OCI-LY1 (cell line): Measurements from ENCODE around the gene TNRC6A.
"Not testable (repeated sequence)": the region's sequence is repeated elsewhere in the genome, so short reads cannot be mapped to it uniquely, and the experiment has no call there.

Source experiments
- H2AFZ ChIP-seq: fragments of 200-600 bp; sonication (generic), shearing (Covaris generic); 2 replicates; pipeline ENCODE4 v1.6.0; 2014; ENCODE audit warnings: antibody characterized with exemption, mild to moderate bottlenecking, low read length
- H3F3A ChIP-seq: fragments of 200-600 bp; sonication (generic), shearing (Covaris generic); 2 replicates; pipeline ENCODE4 v1.6.0; 2014; ENCODE audit warnings: mild to moderate bottlenecking, antibody characterized with exemption, low read length, moderate library complexity; ENCODE audit not compliant: insufficient read depth
- H3K27ac ChIP-seq: fragments of 200-600 bp; sonication (generic); 2 replicates; pipeline ENCODE4 v1.5.1; 2014; ENCODE audit warnings: low read length, mixed run types, mild to moderate bottlenecking, low read depth; ENCODE audit not compliant: poor library complexity, severe bottlenecking
- H3K27me3 ChIP-seq: fragments of 200-600 bp; sonication (generic); 2 replicates; pipeline ENCODE4 v1.6.0; 2014; ENCODE audit warnings: antibody characterized with exemption, mild to moderate bottlenecking, low read length, moderate library complexity; ENCODE audit not compliant: insufficient read depth
- H3K36me3 ChIP-seq: fragments of 200-600 bp; sonication (generic); 2 replicates; pipeline ENCODE4 v1.6.1; 2014; ENCODE audit warnings: mild to moderate bottlenecking, antibody characterized with exemption, low read length, moderate library complexity, mixed read lengths; ENCODE audit not compliant: insufficient read depth
- H3K4me1 ChIP-seq: fragments of 200-600 bp; sonication (generic); 2 replicates; pipeline ENCODE4 v1.5.1; 2014; ENCODE audit warnings: mild to moderate bottlenecking, low read length, moderate library complexity; ENCODE audit not compliant: insufficient read depth, severe bottlenecking
- H3K4me2 ChIP-seq: fragments of 200-600 bp; sonication (generic), shearing (Covaris generic); 2 replicates; pipeline ENCODE4 v1.6.1; 2014; ENCODE audit warnings: low read length
- H3K4me3 ChIP-seq: fragments of 200-600 bp; sonication (generic); 2 replicates; pipeline ENCODE4 v1.5.1; 2014; ENCODE audit warnings: low read length, low read depth, mild to moderate bottlenecking, mixed read lengths; ENCODE audit not compliant: poor library complexity, severe bottlenecking
- H3K79me2 ChIP-seq: fragments of 200-600 bp; shearing (Covaris generic); 2 replicates; pipeline ENCODE4 v1.6.1; 2016; ENCODE audit warnings: mixed run types, low read length, mixed read lengths; ENCODE audit not compliant: insufficient read depth
- H3K9ac ChIP-seq: fragments of 200-600 bp; sonication (generic), shearing (Covaris generic); 2 replicates; pipeline ENCODE4 v1.6.1; 2014; ENCODE audit warnings: mild to moderate bottlenecking, low read length, mixed read lengths
- H3K9me2 ChIP-seq: fragments of 200-600 bp; sonication (generic), shearing (Covaris generic); 2 replicates; pipeline ENCODE4 v1.6.1; 2014; ENCODE audit warnings: low read depth, mild to moderate bottlenecking, low read length, mixed read lengths
- H3K9me3 ChIP-seq: fragments of 200-600 bp; shearing (Covaris generic); 2 replicates; pipeline ENCODE4 v1.6.1; 2014; ENCODE audit warnings: low read length, mixed read lengths
- H4K20me1 ChIP-seq: fragments of 200-600 bp; sonication (generic), shearing (Covaris generic); 2 replicates; pipeline ENCODE4 v1.6.0; 2016; ENCODE audit warnings: mild to moderate bottlenecking, low read length; ENCODE audit not compliant: insufficient read depth
- CTCF ChIP-seq: fragments of 200-600 bp; sonication (generic), shearing (Covaris generic); IDR thresholded peaks from 2 replicates; pipeline ENCODE4 v1.5.1; 2017; ENCODE audit warnings: mild to moderate bottlenecking, antibody characterized with exemption, low read length, moderate library complexity, mixed read lengths
- EZH2 ChIP-seq: fragments of 200-600 bp; sonication (generic), shearing (Covaris generic); IDR thresholded peaks from 2 replicates; pipeline ENCODE4 v1.8.0; 2017; ENCODE audit warnings: borderline replicate concordance, mixed run types, mild to moderate bottlenecking, antibody characterized with exemption, low read length, moderate library complexity, mixed read lengths

The TNRC6A gene

GRCh38 chr16:24748242-24748641, 18.8 kb downstream of the TNRC6A start:
- no peaks in the 10 kb centered on the region for H3K9me2 ChIP-seq
- no peak overlapping the region for H2AFZ ChIP-seq
- H3K9me3 ChIP-seq: no peaks in the 10 kb centered on the region
- H3K79me2 ChIP-seq: peaks cover 98% of the 10 kb centered on the region
- no peaks in the 10 kb centered on the region for H3F3A ChIP-seq
- no peaks in the 10 kb centered on the region for H3K27me3 ChIP-seq
- no peak overlapping the region for H3K9ac ChIP-seq
- H3K36me3 ChIP-seq: peaks cover 40% of the 10 kb centered on the region; the same call in 1 of the 2 replicates
- H3K27ac ChIP-seq: no peak overlapping the region
- H3K4me3 ChIP-seq: no peak overlapping the region
- no peak overlapping the region for H3K4me2 ChIP-seq
- no peak for TF ChIP-seq EZH2
- TF ChIP-seq CTCF: no peak
- peaks cover 4% of the 10 kb centered on the region; the same call in 1 of the 2 replicates for H4K20me1 ChIP-seq
- H3K4me1 ChIP-seq: peaks cover 4% of the 10 kb centered on the region

GRCh38 chr16:24749310-24749709, 19.9 kb downstream of the TNRC6A start:
- H3F3A ChIP-seq: no peaks in the 10 kb centered on the region
- TF ChIP-seq EZH2 (no peak), CTCF (no peak)
- H2AFZ ChIP-seq: no peak overlapping the region
- no peak overlapping the region for H3K9ac ChIP-seq
- H3K9me3 ChIP-seq: no peaks in the 10 kb centered on the region
- H3K9me2 ChIP-seq: no peaks in the 10 kb centered on the region
- no peaks in the 10 kb centered on the region for H3K27me3 ChIP-seq
- peaks cover 43% of the 10 kb centered on the region; the same call in 1 of the 2 replicates for H3K36me3 ChIP-seq
- no peak overlapping the region for H3K27ac ChIP-seq
- no peak overlapping the region for H3K4me3 ChIP-seq
- no peak overlapping the region for H3K4me2 ChIP-seq
- peaks cover 1% of the 10 kb centered on the region for H3K4me1 ChIP-seq
- H3K79me2 ChIP-seq: peaks cover 98% of the 10 kb centered on the region
- H4K20me1 ChIP-seq: peaks cover 4% of the 10 kb centered on the region; the same call in 1 of the 2 replicates

- H3F3A ChIP-seq, H3K9me3 ChIP-seq, H3K4me3 ChIP-seq, H3K27me3 ChIP-seq, H3K4me1 ChIP-seq, H3K27ac ChIP-seq, H3K9me2 ChIP-seq, H3K4me2 ChIP-seq, H3K9ac ChIP-seq, H4K20me1 ChIP-seq, H2AFZ ChIP-seq: not testable (repeated sequence)
- peaks cover 43% of the 10 kb centered on the region; the same call in 1 of the 2 replicates for H3K36me3 ChIP-seq
- peaks cover 98% of the 10 kb centered on the region for H3K79me2 ChIP-seq
These were observed 20.4 kb downstream of the TNRC6A start for GRCh38 chr16:24749872-24750271.

GRCh38 chr16:24753000-24753399, 23.5 kb downstream of the TNRC6A start:
- no peak overlapping the region for H3K4me3 ChIP-seq
- no peaks in the 10 kb centered on the region for H3K27me3 ChIP-seq
- no peaks in the 10 kb centered on the region for H3F3A ChIP-seq
- H3K4me2 ChIP-seq: no peak overlapping the region
- no peaks in the 10 kb centered on the region for H3K9me2 ChIP-seq
- no peaks in the 10 kb centered on the region for H3K9me3 ChIP-seq
- no peaks in the 10 kb centered on the region for H3K4me1 ChIP-seq
- TF ChIP-seq EZH2: no peak
- no peak for TF ChIP-seq CTCF
- H3K27ac ChIP-seq: no peak overlapping the region
- no peak overlapping the region for H3K9ac ChIP-seq
- H4K20me1 ChIP-seq: peaks cover 4% of the 10 kb centered on the region
- H3K36me3 ChIP-seq: peaks cover 21% of the 10 kb centered on the region; the same call in 1 of the 2 replicates
- H2AFZ ChIP-seq: no peak overlapping the region
- H3K79me2 ChIP-seq: peaks cover 93% of the 10 kb centered on the region
